H9 (cell line): Measurements from ENCODE around the gene CD2BP2. TPM values are rescaled to one million over a fixed set of nuclear protein-coding genes. Genes with fewer than 3 reads are reported as not detected.
"Not testable (repeated sequence)": the region's sequence is repeated elsewhere in the genome, so short reads cannot be mapped to it uniquely, and the experiment has no call there.

ENCODE experiments used
- DNase-seq: peaks from one replicate; pipeline ENCODE4 v3.0.0-alpha.2; 2017
- H2AFZ ChIP-seq: one replicate; pipeline ENCODE4 v1.6.1; 2013; ENCODE audit warnings: mild to moderate bottlenecking, low read length, control low read depth, moderate library complexity
- H2AK5ac ChIP-seq: 2 replicates; pipeline ENCODE4 v1.6.1; 2013; ENCODE audit warnings: low read length, control low read depth, mixed read lengths; ENCODE audit not compliant: insufficient read length
- H2BK120ac ChIP-seq: one replicate; pipeline ENCODE4 v1.6.1; 2013; ENCODE audit warnings: low read depth, mild to moderate bottlenecking, low read length, control low read depth, inconsistent platforms; ENCODE audit not compliant: poor library complexity, severe bottlenecking
- H2BK12ac ChIP-seq: 2 replicates; pipeline ENCODE4 v1.6.1; 2013; ENCODE audit warnings: low read length, control low read depth, mixed read lengths, low read depth; ENCODE audit not compliant: insufficient read length
- H2BK15ac ChIP-seq: 2 replicates; pipeline ENCODE4 v1.6.1; 2013; ENCODE audit warnings: low read depth, low read length, control low read depth
- H2BK20ac ChIP-seq: one replicate; pipeline ENCODE4 v1.6.1; 2013; ENCODE audit warnings: low read depth, mild to moderate bottlenecking, low read length, control low read depth, inconsistent platforms; ENCODE audit not compliant: poor library complexity, severe bottlenecking
- H2BK5ac ChIP-seq: 2 replicates; pipeline ENCODE4 v1.6.1; 2013; ENCODE audit warnings: low read length, control low read depth, mixed read lengths; ENCODE audit not compliant: insufficient read length
- H3K14ac ChIP-seq: 2 replicates; pipeline ENCODE4 v1.6.1; 2013; ENCODE audit warnings: low read length, control low read depth; ENCODE audit not compliant: insufficient read depth
- H3K18ac ChIP-seq: 2 replicates; pipeline ENCODE4 v1.6.1; 2013; ENCODE audit warnings: low read depth, mild to moderate bottlenecking, mixed read lengths, low read length, control low read depth; ENCODE audit not compliant: insufficient read length
- H3K23ac ChIP-seq: 2 replicates; pipeline ENCODE4 v1.6.1; 2013; ENCODE audit warnings: low read length, control low read depth, mixed read lengths, low read depth; ENCODE audit not compliant: insufficient read length
- H3K23me2 ChIP-seq: 2 replicates; pipeline ENCODE4 v1.6.1; 2013; ENCODE audit warnings: low read depth, mild to moderate bottlenecking, mixed read lengths, low read length, control low read depth; ENCODE audit not compliant: insufficient read length, poor library complexity, severe bottlenecking
- H3K27ac ChIP-seq: 2 replicates; pipeline ENCODE4 v1.5.1; 2013; ENCODE audit warnings: low read length, control low read depth, mixed read lengths, low read depth; ENCODE audit not compliant: insufficient read length
- H3K27me3 ChIP-seq: 2 replicates; pipeline ENCODE4 v1.6.1; 2013; ENCODE audit warnings: low read length, control low read depth, inconsistent platforms; ENCODE audit not compliant: insufficient read depth
- H3K4ac ChIP-seq: 2 replicates; pipeline ENCODE4 v1.6.1; 2013; ENCODE audit warnings: low read depth, mild to moderate bottlenecking, control low read depth, inconsistent platforms, low read length, moderate library complexity
- H3K4me1 ChIP-seq: 2 replicates; pipeline ENCODE4 v1.6.1; 2013; ENCODE audit warnings: low read length, control low read depth, inconsistent platforms; ENCODE audit not compliant: insufficient read depth
- H3K4me2 ChIP-seq: 2 replicates; pipeline ENCODE4 v1.6.1; 2013; ENCODE audit warnings: low read length, control low read depth, mixed read lengths; ENCODE audit not compliant: insufficient read length, insufficient read depth
- H3K56ac ChIP-seq: 2 replicates; pipeline ENCODE4 v1.6.1; 2013; ENCODE audit warnings: low read depth, mild to moderate bottlenecking, mixed read lengths, low read length, control low read depth; ENCODE audit not compliant: insufficient read length
- H3K79me1 ChIP-seq: 2 replicates; pipeline ENCODE4 v1.6.1; 2013; ENCODE audit warnings: low read depth, mild to moderate bottlenecking, moderate library complexity, low read length, control low read depth, inconsistent platforms; ENCODE audit not compliant: insufficient read depth, poor library complexity, severe bottlenecking
- H3K79me2 ChIP-seq: 2 replicates; pipeline ENCODE4 v1.6.1; 2013; ENCODE audit warnings: low read length, control low read depth, inconsistent platforms; ENCODE audit not compliant: insufficient read depth
- H3K9ac ChIP-seq: 2 replicates; pipeline ENCODE4 v1.6.1; 2013; ENCODE audit warnings: low read length, control low read depth, mixed read lengths; ENCODE audit not compliant: insufficient read length; ENCODE audit errors: extremely low read depth
- H3K9me3 ChIP-seq: one replicate; pipeline ENCODE4 v1.6.1; 2013; ENCODE audit warnings: low read depth, low read length, inconsistent platforms; ENCODE audit not compliant: control insufficient read depth
- H3T11ph ChIP-seq: one replicate; pipeline ENCODE4 v1.6.1; 2013; ENCODE audit warnings: mild to moderate bottlenecking, low read length, control low read depth, inconsistent platforms
- H4K20me1 ChIP-seq: one replicate; pipeline ENCODE4 v1.6.1; 2013; ENCODE audit not compliant: control insufficient read depth, insufficient read length, insufficient read depth
- H4K5ac ChIP-seq: 2 replicates; pipeline ENCODE4 v1.6.1; 2013; ENCODE audit warnings: low read depth, mild to moderate bottlenecking, mixed read lengths, low read length, control low read depth; ENCODE audit not compliant: insufficient read length
- H4K8ac ChIP-seq: replicated peaks from 2 replicates; pipeline ENCODE4 v1.6.1; 2013; ENCODE audit warnings: low read length, control low read depth, mixed read lengths, low read depth; ENCODE audit not compliant: insufficient read length
- H4K91ac ChIP-seq: 2 replicates; pipeline ENCODE4 v1.6.1; 2013; ENCODE audit warnings: low read depth, mild to moderate bottlenecking, moderate library complexity, mixed read lengths, low read length, control low read depth; ENCODE audit not compliant: insufficient read length
- H3K27ac Mint-ChIP-seq, 3 experiments: 2 replicates in 2 of 3; 3 replicates in 1 of 3; pipeline ENCODE4 v1.8.0; 2020 to 2021; ENCODE audit warnings: mixed read lengths in 3 of 3, mild to moderate bottlenecking in 1 of 3, moderate library complexity in 1 of 3
- H3K27me3 Mint-ChIP-seq: 2 replicates; pipeline ENCODE4 v1.8.0; 2021; ENCODE audit warnings: low read depth, mild to moderate bottlenecking, moderate library complexity, mixed read lengths
- H3K36me3 Mint-ChIP-seq, 3 experiments: 2 replicates in 2 of 3; 3 replicates in 1 of 3; pipeline ENCODE4 v1.8.0; 2020 to 2021; ENCODE audit warnings: low read depth in 3 of 3, mixed read lengths in 3 of 3; ENCODE audit not compliant: insufficient read depth in 1 of 3
- H3K4me1 Mint-ChIP-seq, 2 experiments: 2 replicates each; pipeline ENCODE4 v1.8.0; 2020; ENCODE audit warnings: mixed read lengths in 2 of 2
- H3K4me3 Mint-ChIP-seq, 2 experiments: 2 replicates in 1 of 2; 3 replicates in 1 of 2; pipeline ENCODE4 v1.8.0; 2020 to 2021; ENCODE audit warnings: mild to moderate bottlenecking in 2 of 2, mixed read lengths in 2 of 2, moderate library complexity in 1 of 2
- H3K9me3 Mint-ChIP-seq, 2 experiments: 2 replicates in 1 of 2; 3 replicates in 1 of 2; pipeline ENCODE4 v1.8.0; 2020; ENCODE audit warnings: mild to moderate bottlenecking in 2 of 2, mixed read lengths in 2 of 2, moderate library complexity in 1 of 2
- WGBS: extraction: QIAGEN DNeasy Blood & Tissue Kit; methylation state at CpG from one replicate; pipeline ENCODE4 v1.1.7; 2013; ENCODE audit warnings: missing lambda C conversion rate, low lambda C conversion rate, mixed read lengths; ENCODE audit not compliant: insufficient read length; ENCODE audit errors: extremely low coverage; 5-methylcytosine and 5-hydroxymethylcytosine counted together
- total RNA-seq: library from RNA; stranded (reverse); gene quantifications from 2 replicates; pipeline ENCODE4 v1.2.1, GENCODE V29; 2021

The CD2BP2 gene
- total RNA-seq, 1 experiment from 2014 or later = 90.1 TPM

DNA sequence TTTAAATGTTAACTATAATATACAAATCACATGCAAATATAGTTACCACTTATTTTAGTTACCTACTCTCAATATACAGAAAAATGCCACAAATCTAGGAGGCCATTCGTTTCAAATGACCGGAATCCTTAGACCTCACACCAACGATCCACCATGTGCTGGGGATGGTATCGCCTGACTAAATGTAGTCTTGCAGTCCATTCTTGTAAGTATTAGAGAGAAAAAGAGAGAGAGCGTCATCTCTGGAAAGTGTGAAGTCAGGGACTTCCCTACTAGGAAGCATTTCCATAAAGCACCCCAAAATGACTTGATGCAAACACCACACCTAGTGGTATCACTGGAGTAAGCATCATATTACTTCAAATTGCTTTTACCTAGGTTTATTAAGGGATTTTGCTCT, 45.9 kb downstream of the CD2BP2 start:
- H3K23ac ChIP-seq, H4K5ac ChIP-seq, H3K4me1 ChIP-seq, H3K4me2 ChIP-seq, H3K4ac ChIP-seq, H3K56ac ChIP-seq, H2BK5ac ChIP-seq, H3K27me3 ChIP-seq, DNase-seq, H3K27ac ChIP-seq, H3K4me3 Mint-ChIP-seq, H3K27ac Mint-ChIP-seq, H3K9me3 Mint-ChIP-seq, H3K4me1 Mint-ChIP-seq, H3K27me3 Mint-ChIP-seq, H3K79me2 ChIP-seq, H4K20me1 ChIP-seq, H3T11ph ChIP-seq, H2AK5ac ChIP-seq, H4K91ac ChIP-seq, H2BK15ac ChIP-seq, H3K23me2 ChIP-seq, H2BK20ac ChIP-seq, H3K9ac ChIP-seq, H3K18ac ChIP-seq, H3K14ac ChIP-seq, H2BK12ac ChIP-seq, H2BK120ac ChIP-seq, H3K79me1 ChIP-seq, H3K9me3 ChIP-seq, H4K8ac ChIP-seq, H2AFZ ChIP-seq, H3K36me3 Mint-ChIP-seq: not testable (repeated sequence)
- no CpG with 5 or more reads among the region's 5 CpGs for WGBS

Other genes with a start within 250 kb of the CD2BP2 start
- gene GDPD3, start 241.8 kb downstream of the CD2BP2 start, total RNA-seq = 3.8 and 4.0 TPM in 2 replicates
- 52.3 and 53.5 TPM in 2 replicates for gene MAPK3, start 232.1 kb downstream of the CD2BP2 start, total RNA-seq
- gene CORO1A, start 171.7 kb downstream of the CD2BP2 start, total RNA-seq = 3.4 and 4.8 TPM in 2 replicates
- gene BOLA2B, start 161.6 kb downstream of the CD2BP2 start, total RNA-seq = 202 and 218 TPM in 2 replicates
- 30.3 TPM in 2 replicates for gene SLX1A, start 161.4 kb downstream of the CD2BP2 start, total RNA-seq
- 21.5 and 21.8 TPM in 2 replicates for gene SULT1A3, start 156.1 kb downstream of the CD2BP2 start, total RNA-seq
- gene NPIPB13, start 106.8 kb downstream of the CD2BP2 start, total RNA-seq = 14.3 and 16.4 TPM in 2 replicates
- 25.6 and 25.8 TPM in 2 replicates for gene TBC1D10B, start 15.2 kb upstream of the CD2BP2 start, total RNA-seq
- 0.70 and 1.4 TPM in 2 replicates for gene MYL11, start 19.5 kb upstream of the CD2BP2 start, total RNA-seq
- gene SEPTIN1, start 27.3 kb upstream of the CD2BP2 start, total RNA-seq = 1.4 and 2.5 TPM in 2 replicates
- gene ZNF48, start 40.1 kb upstream of the CD2BP2 start, total RNA-seq = 57.3 and 61.2 TPM in 2 replicates
- 9.7 and 10.5 TPM in 2 replicates for gene ZNF771, start 52.3 kb upstream of the CD2BP2 start, total RNA-seq
- gene DCTPP1, start 74.7 kb upstream of the CD2BP2 start, total RNA-seq = 78.1 and 78.3 TPM in 2 replicates
- gene SEPHS2, start 90.6 kb upstream of the CD2BP2 start, total RNA-seq = 52.6 and 54.1 TPM in 2 replicates
- not detected in 2 replicates for gene ITGAL, start 117.4 kb upstream of the CD2BP2 start, total RNA-seq
- gene ZNF768, start 171.3 kb upstream of the CD2BP2 start, total RNA-seq = 39.0 and 40.0 TPM in 2 replicates
- 17.5 and 18.4 TPM in 2 replicates for gene ZNF747, start 179.6 kb upstream of the CD2BP2 start, total RNA-seq
- 11.2 and 11.4 TPM in 2 replicates for gene ZNF764, start 203.1 kb upstream of the CD2BP2 start, total RNA-seq
- 4.3 and 4.5 TPM in 2 replicates for gene ZNF688, start 216.4 kb upstream of the CD2BP2 start, total RNA-seq
- 17.0 and 18.8 TPM in 2 replicates for gene ZNF785, start 230.4 kb upstream of the CD2BP2 start, total RNA-seq